Psoas muscle (tissue), 8 donors: ENCODE data around the gene FNIP1. TPM values are rescaled to one million over a fixed set of nuclear protein-coding genes. Genes with fewer than 3 reads are reported as not detected.

Experiments
- ATAC-seq, 4 donors: fragments of 200-7000 bp; cut with Tn5 transposase; one replicate each; pipeline ENCODE4 v1.9.1; 2020; ENCODE audit warnings: moderate library complexity in 3 of 4, mild to moderate bottlenecking in 2 of 4
- DNase-seq, 2 donors: peaks; one replicate each; pipeline ENCODE4 v3.0.0-alpha.2; 2020
- H3K27ac ChIP-seq: fragments of 200-600 bp; one replicate; pipeline ENCODE4 v1.8.0; 2022
- H3K27me3 ChIP-seq, 3 donors: fragments of 200-600 bp in 1 of 3; one replicate each; pipeline versions ENCODE4 v1.6.1 to v1.8.0; 2013 to 2022; ENCODE audit warnings: low read length in 2 of 3, mild to moderate bottlenecking in 2 of 3, moderate library complexity in 1 of 3; ENCODE audit not compliant: insufficient read depth in 3 of 3
- H3K36me3 ChIP-seq, 2 donors: fragments of 200-600 bp in 1 of 2; one replicate each; pipeline versions ENCODE4 v1.6.1 to v1.8.0; 2013 to 2022; ENCODE audit warnings: low read depth in 1 of 2, mild to moderate bottlenecking in 1 of 2, moderate library complexity in 1 of 2; ENCODE audit not compliant: insufficient read depth in 1 of 2
- H3K4me1 ChIP-seq: fragments of 200-600 bp; one replicate; pipeline ENCODE4 v1.8.0; 2022
- H3K4me3 ChIP-seq: fragments of 200-600 bp; one replicate; pipeline ENCODE4 v1.8.0; 2022; ENCODE audit warnings: mild to moderate bottlenecking
- H3K9me3 ChIP-seq: fragments of 200-600 bp; one replicate; pipeline ENCODE4 v1.8.0; 2022
- WGBS, 3 donors: extraction: QIAGEN DNeasy Blood & Tissue Kit; methylation state at CpG; one replicate each; pipeline versions ENCODE4 v1.1.6 to v1.1.7; 2013; 5-methylcytosine and 5-hydroxymethylcytosine counted together
- intact Hi-C, 2 donors: fragments of 100-400 bp; cut with DNase I; formaldehyde crosslinking; loops; one replicate each; pipeline versions ENCODE4 v1.11.0 to v1.14.2; 2022
- polyA plus RNA-seq, 3 donors: library from polyadenylated mRNA; stranded (reverse); fragments of 200-250 nt; gene quantifications; one replicate each; pipeline ENCODE4 v1.2.3, GENCODE V29; 2013
- total RNA-seq, 4 donors: library from RNA; stranded (reverse); fragmentation: NEBNext Ultra II Directional in 2 of 4; extraction: Animal tissue kit (Norgen Biotek cat#: 25700) in 2 of 4; gene quantifications; one replicate each; pipeline versions ENCODE4 v1.2.1 to v1.2.4, GENCODE V29; 2021 to 2023
- TF ChIP-seq, protein P1 (sequence below): fragments of 200-600 bp; IDR thresholded peaks from one replicate; pipeline ENCODE4 v1.8.0; 2022; ENCODE audit warnings: antibody characterized with exemption
- donor health status: healthy with polysubstance abuse.
- donor health status: DM: no; HTN: no; CAD: no; lungs with moderate emphysema.
- donor health status: Bipolar disorder and iron deficiency.
- donor health status: healthy.
- donor health status: DM: yes; HTN: yes; CAD: no.
- donor health status: DM: no; HTN: no; CAD: no.
- donor health status: DM: no; HTN: no; CAD: no.
- donor health status: DM: yes; HTN: yes; CAD: no.

Gene FNIP1
- total and polyA plus RNA-seq, 7 donors, result 6.4 to 45.2 (median 25.0) TPM

DNA sequence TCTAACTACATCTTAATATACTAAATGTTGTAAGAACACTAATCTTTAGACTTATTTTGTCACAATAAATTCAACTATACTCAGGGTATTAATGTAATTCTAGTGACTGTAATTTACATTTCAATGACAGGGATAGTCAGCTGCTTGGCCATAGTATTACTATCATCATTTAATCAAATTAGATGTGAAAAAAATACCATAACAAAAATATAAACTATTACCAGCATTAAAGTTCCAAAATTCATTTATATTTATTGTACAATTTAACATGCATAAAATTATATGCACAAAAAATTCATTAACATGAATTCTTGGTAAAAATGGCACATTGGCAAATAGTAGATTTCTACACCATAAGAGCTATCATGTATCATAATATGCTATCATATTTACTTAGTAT lies 28.9 kb downstream of the FNIP1 start:
- Histone ChIP-seq H3K4me1 (peaks cover 51% of the 10 kb centered on the region), H3K9me3 (peaks cover 2% of the 10 kb centered on the region), H3K4me3 (no peak overlapping the region), H3K27me3 (no peaks in the 10 kb centered on the region), H3K36me3 (no peaks in the 10 kb centered on the region), H3K27ac (no peak overlapping the region)
- intact Hi-C loops, result loop anchor here in 1 of 2 donors (5.0 kb wide), 1 partner anchor 1294 kb away; no protein-coding TSS in a partner anchor
- DNase-seq (no peak), ATAC-seq (no peak)
- TF ChIP-seq, protein P1, sequence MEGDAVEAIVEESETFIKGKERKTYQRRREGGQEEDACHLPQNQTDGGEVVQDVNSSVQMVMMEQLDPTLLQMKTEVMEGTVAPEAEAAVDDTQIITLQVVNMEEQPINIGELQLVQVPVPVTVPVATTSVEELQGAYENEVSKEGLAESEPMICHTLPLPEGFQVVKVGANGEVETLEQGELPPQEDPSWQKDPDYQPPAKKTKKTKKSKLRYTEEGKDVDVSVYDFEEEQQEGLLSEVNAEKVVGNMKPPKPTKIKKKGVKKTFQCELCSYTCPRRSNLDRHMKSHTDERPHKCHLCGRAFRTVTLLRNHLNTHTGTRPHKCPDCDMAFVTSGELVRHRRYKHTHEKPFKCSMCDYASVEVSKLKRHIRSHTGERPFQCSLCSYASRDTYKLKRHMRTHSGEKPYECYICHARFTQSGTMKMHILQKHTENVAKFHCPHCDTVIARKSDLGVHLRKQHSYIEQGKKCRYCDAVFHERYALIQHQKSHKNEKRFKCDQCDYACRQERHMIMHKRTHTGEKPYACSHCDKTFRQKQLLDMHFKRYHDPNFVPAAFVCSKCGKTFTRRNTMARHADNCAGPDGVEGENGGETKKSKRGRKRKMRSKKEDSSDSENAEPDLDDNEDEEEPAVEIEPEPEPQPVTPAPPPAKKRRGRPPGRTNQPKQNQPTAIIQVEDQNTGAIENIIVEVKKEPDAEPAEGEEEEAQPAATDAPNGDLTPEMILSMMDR, result no peak

DNA sequence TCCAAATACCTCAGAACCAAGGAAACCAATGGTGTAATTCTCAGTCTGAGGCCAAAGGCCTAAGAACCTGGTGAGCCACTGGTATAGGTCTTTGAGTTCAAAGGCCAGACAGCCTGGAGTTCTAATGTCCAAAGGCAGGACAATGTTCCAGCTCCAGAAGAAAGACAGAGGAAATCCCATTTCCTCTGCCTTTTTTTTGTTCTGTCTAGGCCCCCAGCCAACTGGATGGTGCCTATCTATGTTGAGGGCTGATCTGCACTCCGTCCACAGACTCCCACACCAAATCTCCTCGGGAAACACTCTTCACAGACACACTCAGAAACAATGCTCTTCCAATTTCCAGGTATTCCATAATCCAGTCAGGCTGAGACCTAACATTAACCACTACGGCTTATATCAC lies 30.1 kb downstream of the FNIP1 start:
- H3K4me3 ChIP-seq, result no peak overlapping the region
- peaks cover 2% of the 10 kb centered on the region for H3K9me3 ChIP-seq
- H3K4me1 ChIP-seq, result peaks cover 42% of the 10 kb centered on the region
- no peaks in the 10 kb centered on the region for H3K36me3 ChIP-seq
- peak overlapping the region; percentile 6 for H3K27ac ChIP-seq
- ATAC-seq (no peak), DNase-seq (no peak)
- TF ChIP-seq, protein P1, result no peak
- intact Hi-C loops, result loop anchor here in 1 of 2 donors (5.0 kb wide), 1 partner anchor 1296 kb away; no protein-coding TSS in a partner anchor
- no peaks in the 10 kb centered on the region for H3K27me3 ChIP-seq
- 71 to 77% (median 71%) methylated on average over 3 of the region's 3 CpGs for WGBS, 3 donors

DNA sequence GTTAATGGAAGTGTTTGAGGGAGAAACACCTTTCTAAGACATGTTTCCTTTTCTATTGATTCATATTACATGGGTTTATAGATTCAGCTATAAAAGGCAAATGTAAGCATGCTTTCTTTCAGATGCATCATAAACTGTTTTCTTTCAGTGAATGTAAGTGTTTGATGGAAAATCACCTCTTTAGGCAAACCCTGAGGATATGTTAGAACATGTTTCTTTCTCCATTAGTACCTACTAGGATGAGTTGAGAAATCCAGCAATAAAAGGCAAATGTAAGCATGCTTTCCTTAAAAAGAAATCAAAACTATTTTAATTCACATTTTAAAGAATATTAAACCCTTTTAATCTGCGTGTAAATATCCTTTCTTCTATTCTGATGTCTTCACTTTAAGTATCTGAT lies 31.6 kb downstream of the FNIP1 start:
- ATAC-seq (no peak), DNase-seq (no peak)
- no peak overlapping the region for H3K4me3 ChIP-seq
- no peaks in the 10 kb centered on the region for H3K27me3 ChIP-seq
- H3K4me1 ChIP-seq, result peaks cover 40% of the 10 kb centered on the region
- intact Hi-C loops, result loop anchor here in 1 of 2 donors (5.0 kb wide), 1 partner anchor 1297 kb away; no protein-coding TSS in a partner anchor
- TF ChIP-seq, protein P1, result no peak
- WGBS, 3 donors, result 90 to 100% (median 91%) methylated on average over 1 of the region's 1 CpG
- H3K36me3 ChIP-seq, result no peaks in the 10 kb centered on the region
- no peak overlapping the region for H3K27ac ChIP-seq
- H3K9me3 ChIP-seq, result peaks cover 2% of the 10 kb centered on the region

DNA sequence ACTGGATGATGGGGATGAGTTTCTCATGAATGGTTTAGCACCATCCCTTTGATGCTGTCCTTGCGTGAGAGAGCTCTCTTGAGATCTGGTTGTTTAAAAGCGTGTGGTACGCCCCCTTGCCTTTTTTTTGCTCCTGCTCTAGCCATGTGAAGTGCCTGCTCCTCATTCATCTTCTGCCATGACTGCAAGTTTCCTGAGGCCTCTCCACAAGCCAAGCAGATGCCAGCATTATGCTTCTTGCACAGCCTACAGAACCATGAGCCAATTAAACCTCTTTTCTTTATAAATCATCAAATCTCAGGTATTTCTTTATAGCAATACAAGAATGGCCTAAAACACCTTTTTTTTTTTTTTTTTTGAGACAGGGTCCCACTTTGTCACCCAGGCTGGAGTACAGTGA lies 32.8 kb downstream of the FNIP1 start:
- WGBS, 3 donors, result 96 to 99% (median 97%) methylated on average over 3 of the region's 3 CpGs
- no peak for ATAC-seq

More for the DNA sequence above, 32.8 kb downstream of the FNIP1 start:
- peaks cover 34% of the 10 kb centered on the region for H3K4me1 ChIP-seq
- intact Hi-C loops, result no loop called here
- TF ChIP-seq, protein P1, result no peak
- DNase-seq, result no peak
- peaks cover 2% of the 10 kb centered on the region for H3K9me3 ChIP-seq
- H3K36me3 ChIP-seq, result no peaks in the 10 kb centered on the region
- no peak overlapping the region for H3K27ac ChIP-seq
- no peak overlapping the region for H3K4me3 ChIP-seq
- H3K27me3 ChIP-seq, result no peaks in the 10 kb centered on the region
